DOHH2 (cell line): Measurements from ENCODE around the gene PDIA6.
"Not testable (repeated sequence)": the region's sequence is repeated elsewhere in the genome, so short reads cannot be mapped to it uniquely, and the experiment has no call there.

Experiments used
- H3F3A ChIP-seq: fragments of 200-600 bp; sonication (generic), shearing (Covaris generic); 2 replicates; pipeline ENCODE4 v1.6.0; 2016; ENCODE audit warnings: antibody characterized with exemption, mild to moderate bottlenecking; ENCODE audit not compliant: control insufficient read depth, insufficient read depth
- H3K27ac ChIP-seq: fragments of 200-600 bp; sonication (generic); 2 replicates; pipeline ENCODE4 v1.5.1; 2014; ENCODE audit warnings: low read depth, mild to moderate bottlenecking, low read length, moderate library complexity
- H3K27me3 ChIP-seq: fragments of 200-600 bp; sonication (generic); 2 replicates; pipeline ENCODE4 v1.6.1; 2014; ENCODE audit warnings: mild to moderate bottlenecking, low read length, mixed read lengths; ENCODE audit not compliant: control insufficient read depth
- H3K36me3 ChIP-seq: fragments of 200-600 bp; sonication (generic); 2 replicates; pipeline ENCODE4 v1.6.1; 2014; ENCODE audit warnings: mild to moderate bottlenecking, low read length, moderate library complexity, mixed read lengths; ENCODE audit not compliant: control insufficient read depth
- H3K4me1 ChIP-seq: fragments of 200-600 bp; sonication (generic); 2 replicates; pipeline ENCODE4 v1.6.1; 2014; ENCODE audit warnings: mild to moderate bottlenecking, low read length, mixed read lengths; ENCODE audit not compliant: control insufficient read depth
- H3K4me2 ChIP-seq: fragments of 200-600 bp; sonication (generic); 2 replicates; pipeline ENCODE4 v1.6.0; 2014; ENCODE audit warnings: mild to moderate bottlenecking, low read length, moderate library complexity
- H3K4me3 ChIP-seq: fragments of 200-600 bp; sonication (generic); 2 replicates; pipeline ENCODE4 v1.5.1; 2014; ENCODE audit warnings: mild to moderate bottlenecking, low read length, mixed read lengths
- H3K79me2 ChIP-seq: fragments of 200-600 bp; sonication (generic); 2 replicates; pipeline ENCODE4 v1.6.1; 2014; ENCODE audit warnings: mild to moderate bottlenecking, low read length, mixed read lengths; ENCODE audit not compliant: control insufficient read depth
- H3K9me2 ChIP-seq: fragments of 200-600 bp; sonication (generic); replicated peaks from 2 replicates; pipeline ENCODE4 v1.6.1; 2014; ENCODE audit warnings: mild to moderate bottlenecking, low read length, mixed read lengths; ENCODE audit not compliant: control insufficient read depth
- H3K9me3 ChIP-seq: fragments of 200-600 bp; sonication (generic); 2 replicates; pipeline ENCODE4 v1.6.1; 2014; ENCODE audit warnings: antibody characterized with exemption, low read length, mixed read lengths; ENCODE audit not compliant: control insufficient read depth, insufficient read depth
- H4K20me1 ChIP-seq: fragments of 200-600 bp; sonication (generic); 2 replicates; pipeline ENCODE4 v1.6.0; 2014; ENCODE audit warnings: low read depth, mild to moderate bottlenecking, antibody characterized with exemption, low read length, moderate library complexity; ENCODE audit not compliant: control insufficient read depth, insufficient read depth
- EZH2phosphoT487 ChIP-seq: fragments of 200-600 bp; sonication (generic); IDR thresholded peaks from 2 replicates; pipeline ENCODE4 v1.6.1; 2017; ENCODE audit warnings: borderline replicate concordance, mild to moderate bottlenecking, antibody characterized with exemption, low read length, moderate library complexity, mixed read lengths
- TF ChIP-seq, protein P1 (sequence below): fragments of 200-600 bp; sonication (generic); IDR thresholded peaks from one replicate; pipeline ENCODE4 v1.5.1; 2014; ENCODE audit warnings: antibody characterized with exemption, mild to moderate bottlenecking, low read depth, low read length; ENCODE audit not compliant: poor library complexity, severe bottlenecking

Gene PDIA6

GRCh38 chr2:10817413-10817812, 4.8 kb upstream of the PDIA6 start:
- Histone ChIP-seq H3F3A (0 out of 2 replicates have a peak, but pooled peaks cover 2% of the 10 kb centered on the region), H3K27me3 (peaks cover 34% of the 10 kb centered on the region), H3K79me2 (peaks cover 4% of the 10 kb centered on the region), H4K20me1 (no peaks in the 10 kb centered on the region), H3K36me3 (0 out of 2 replicates have a peak, but pooled peaks cover under 1% of the 10 kb centered on the region), H3K4me2 (no peak overlapping the region), H3K4me1 (peaks cover 6% of the 10 kb centered on the region), H3K4me3 (no peak overlapping the region), H3K9me2 (no peaks in the 10 kb centered on the region), H3K27ac (no peak overlapping the region), H3K9me3 (no peaks in the 10 kb centered on the region)
- no peak for TF ChIP-seq EZH2phosphoT487
- TF ChIP-seq, protein P1, sequence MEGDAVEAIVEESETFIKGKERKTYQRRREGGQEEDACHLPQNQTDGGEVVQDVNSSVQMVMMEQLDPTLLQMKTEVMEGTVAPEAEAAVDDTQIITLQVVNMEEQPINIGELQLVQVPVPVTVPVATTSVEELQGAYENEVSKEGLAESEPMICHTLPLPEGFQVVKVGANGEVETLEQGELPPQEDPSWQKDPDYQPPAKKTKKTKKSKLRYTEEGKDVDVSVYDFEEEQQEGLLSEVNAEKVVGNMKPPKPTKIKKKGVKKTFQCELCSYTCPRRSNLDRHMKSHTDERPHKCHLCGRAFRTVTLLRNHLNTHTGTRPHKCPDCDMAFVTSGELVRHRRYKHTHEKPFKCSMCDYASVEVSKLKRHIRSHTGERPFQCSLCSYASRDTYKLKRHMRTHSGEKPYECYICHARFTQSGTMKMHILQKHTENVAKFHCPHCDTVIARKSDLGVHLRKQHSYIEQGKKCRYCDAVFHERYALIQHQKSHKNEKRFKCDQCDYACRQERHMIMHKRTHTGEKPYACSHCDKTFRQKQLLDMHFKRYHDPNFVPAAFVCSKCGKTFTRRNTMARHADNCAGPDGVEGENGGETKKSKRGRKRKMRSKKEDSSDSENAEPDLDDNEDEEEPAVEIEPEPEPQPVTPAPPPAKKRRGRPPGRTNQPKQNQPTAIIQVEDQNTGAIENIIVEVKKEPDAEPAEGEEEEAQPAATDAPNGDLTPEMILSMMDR, result peak; percentile 13

- H3K79me2 ChIP-seq, result peaks cover 31% of the 10 kb centered on the region
- H3K9me3 ChIP-seq, result no peaks in the 10 kb centered on the region
- peaks cover 10% of the 10 kb centered on the region; the same call in 1 of the 2 replicates for H4K20me1 ChIP-seq
- H3F3A ChIP-seq, result 0 out of 2 replicates have a peak, but pooled peaks cover 2% of the 10 kb centered on the region
- no peak overlapping the region for H3K27ac ChIP-seq
- no peak overlapping the region for H3K4me2 ChIP-seq
- no peak overlapping the region for H3K4me3 ChIP-seq
- H3K4me1 ChIP-seq, result peaks cover 25% of the 10 kb centered on the region
- no peaks in the 10 kb centered on the region for H3K9me2 ChIP-seq
- peaks cover 24% of the 10 kb centered on the region for H3K36me3 ChIP-seq
- no peak for TF ChIP-seq EZH2phosphoT487
- TF ChIP-seq, protein P1, result no peak
- H3K27me3 ChIP-seq, result peaks cover 22% of the 10 kb centered on the region
Measured at GRCh38 chr2:10814571-10815331, 2.2 kb upstream of the PDIA6 start.

GRCh38 chr2:10814142-10814541, 1.6 kb upstream of the PDIA6 start:
- H3K27me3 ChIP-seq, result peaks cover 21% of the 10 kb centered on the region
- peaks cover 15% of the 10 kb centered on the region; the same call in 1 of the 2 replicates for H4K20me1 ChIP-seq
- TF ChIP-seq, protein P1, result no peak
- TF ChIP-seq EZH2phosphoT487, result no peak
- H3K4me2 ChIP-seq, result no peak overlapping the region
- peaks cover 30% of the 10 kb centered on the region for H3K36me3 ChIP-seq
- H3K79me2 ChIP-seq, result peaks cover 37% of the 10 kb centered on the region
- no peaks in the 10 kb centered on the region for H3K9me3 ChIP-seq
- no peak overlapping the region for H3K27ac ChIP-seq
- 0 out of 2 replicates have a peak, but pooled peaks cover 2% of the 10 kb centered on the region for H3F3A ChIP-seq
- H3K9me2 ChIP-seq, result no peaks in the 10 kb centered on the region
- H3K4me1 ChIP-seq, result peaks cover 31% of the 10 kb centered on the region
- no peak overlapping the region for H3K4me3 ChIP-seq

- not testable (repeated sequence) for H3F3A ChIP-seq, H3K9me2 ChIP-seq, H3K9me3 ChIP-seq
- Histone ChIP-seq H3K4me1 (peaks cover 38% of the 10 kb centered on the region), H3K27me3 (peaks cover 17% of the 10 kb centered on the region), H3K27ac (0 out of 2 replicates have a peak overlapping the region, but pooled peaks have one; percentile 25), H3K4me2 (peak overlapping the region; percentile 88), H3K4me3 (peak overlapping the region; percentile 84), H3K36me3 (peaks cover 37% of the 10 kb centered on the region), H3K79me2 (peaks cover 44% of the 10 kb centered on the region), H4K20me1 (peaks cover 16% of the 10 kb centered on the region; the same call in 1 of the 2 replicates)
Measured at GRCh38 chr2:10813163-10814138, 866 bp upstream of the PDIA6 start.
